Measurements from ENCODE around the gene CALN1.

DNA sequence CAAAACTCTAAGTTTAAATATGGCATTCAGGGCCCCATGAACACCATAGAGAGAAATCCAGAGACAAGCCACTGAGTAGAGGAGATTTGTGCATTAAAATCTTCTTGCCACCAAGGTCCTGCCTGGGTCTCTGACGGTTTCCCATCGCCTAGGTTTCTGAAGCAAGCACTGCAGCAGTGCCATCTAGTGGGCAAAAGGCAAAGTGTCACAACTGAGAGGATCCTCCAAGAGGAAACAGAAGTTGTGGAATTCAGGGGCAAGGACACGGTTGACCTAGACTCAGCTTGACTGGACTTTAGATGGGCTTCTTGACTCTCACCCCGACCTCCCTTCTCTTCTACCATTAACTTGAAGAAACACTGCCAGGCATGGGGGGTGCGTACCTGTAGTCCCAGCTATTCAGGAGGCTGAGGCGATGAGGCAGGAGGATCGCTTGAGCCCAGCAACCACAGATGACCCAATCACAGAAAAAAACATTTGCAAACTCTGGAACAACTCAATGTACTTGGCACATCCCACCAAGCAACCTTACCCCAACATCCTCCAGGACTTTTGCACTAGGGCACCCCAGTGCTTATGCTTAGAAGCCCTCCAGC lies 676.1 kb downstream of the CALN1 start:
- peak; percentile 90 for TF ChIP-seq CTCF (IDR thresholded peaks at IDR 0.05; ENCODE audit: insufficient read depth, low read depth, low read length)
- no peak for TF ChIP-seq EZH2 (IDR thresholded peaks at IDR 0.05; ENCODE audit: insufficient read depth, low read length)

Data from astrocyte (in vitro differentiated cells and primary cell).